ENCODE measurements around the gene IL17RC.
"Not testable (repeated sequence)": the region's sequence is repeated elsewhere in the genome, so short reads cannot be mapped to it uniquely, and the experiment has no call there.

IL17RC gene

GRCh38 chr3:9893739-9894138 is 23.2 kb upstream of the IL17RC start:
- DNase-seq: no peak

- not testable (repeated sequence) for DNase-seq
These were observed 21.2 kb upstream of the IL17RC start for GRCh38 chr3:9895715-9896114.

- DNase-seq: not testable (repeated sequence)
These were observed 20.0 kb upstream of the IL17RC start for GRCh38 chr3:9896755-9897407.

GRCh38 chr3:9897408-9898372 is 19.2 kb upstream of the IL17RC start:
- peak in 1 of 3 experiments; percentile 37 for DNase-seq

- no peak for DNase-seq
These were observed 18.2 kb upstream of the IL17RC start for GRCh38 chr3:9898467-9899241.

GRCh38 chr3:9899289-9899791 is 17.6 kb upstream of the IL17RC start:
- no peak for DNase-seq

GRCh38 chr3:9900965-9901415 is 15.9 kb upstream of the IL17RC start:
- DNase-seq: not testable (repeated sequence)

GRCh38 chr3:9901967-9902366 is 14.9 kb upstream of the IL17RC start:
- no peak for DNase-seq

- DNase-seq: peak in 2 of 3 experiments; percentile 28 to 43
These were observed 14.3 kb upstream of the IL17RC start, which contains the start of gene IL17RE for GRCh38 chr3:9902372-9903237. Gene IL17RE, plus strand, starts transcription at chr3:9902848. Its CDS starts 85 bp downstream, at chr3:9902933.

- DNase-seq: no peak
These were observed 13.7 kb upstream of the IL17RC start for GRCh38 chr3:9903238-9903624.

- DNase-seq: no peak
These were observed 13.0 kb upstream of the IL17RC start for GRCh38 chr3:9903904-9904303.

GRCh38 chr3:9906480-9906879 is 10.4 kb upstream of the IL17RC start:
- no peak for DNase-seq

- DNase-seq: no peak
These were observed 8.6 kb upstream of the IL17RC start for GRCh38 chr3:9908286-9908685.

GRCh38 chr3:9909221-9910013 is 7.5 kb upstream of the IL17RC start:
- no peak for DNase-seq

GRCh38 chr3:9911863-9912262 is 5.0 kb upstream of the IL17RC start:
- DNase-seq: no peak

GRCh38 chr3:9912294-9912935 is 4.5 kb upstream of the IL17RC start:
- no peak for DNase-seq

GRCh38 chr3:9913601-9914000 is 3.3 kb upstream of the IL17RC start:
- DNase-seq: no peak

- no peak for DNase-seq
These were observed 2.9 kb upstream of the IL17RC start for GRCh38 chr3:9914011-9914410.

- DNase-seq: peak in 1 of 3 experiments; percentile 73
These were observed 2.2 kb upstream of the IL17RC start for GRCh38 chr3:9914559-9915253.

Data from NCI-H1417 (cell line).